ENCODE results near the gene TAF11L9. TPM values are rescaled to one million over a fixed set of nuclear protein-coding genes. Genes with fewer than 3 reads are reported as not detected.
"Not testable (repeated sequence)": the region's sequence is repeated elsewhere in the genome, so short reads cannot be mapped to it uniquely, and the experiment has no call there.

Gene TAF11L9
- not detected in 2 replicates for total RNA-seq (2014; rRNA removed; shearing (Covaris generic))
- polyA plus RNA-seq (2016; fragmentation: Nextera tagmentation; extraction: Ambion mirVana), result not detected in 2 replicates
- long read RNA-seq, result 0 reads

GRCh38 chr5:17594255-17594654 lies at the start of gene TAF11L9:
Gene TAF11L9, minus strand, starts transcription at chr5:17594394.
- not testable (repeated sequence) for H4K20me1 ChIP-seq (replicated peaks; ENCODE audit: insufficient read depth); H3F3A ChIP-seq (replicated peaks; ENCODE audit: low read depth); H3K4me1 ChIP-seq (ENCODE audit: insufficient read depth); H3K36me3 Mint-ChIP-seq (ENCODE audit: low read depth); H3K4me2 ChIP-seq; H2AFZ ChIP-seq; H3K79me2 ChIP-seq (replicated peaks; ENCODE audit: insufficient read depth); H3K4me1 Mint-ChIP-seq; H3K4me3 Mint-ChIP-seq; H3K27me3 Mint-ChIP-seq (ENCODE audit: insufficient read depth, low read depth, poor library complexity); H3K27ac ChIP-seq (ENCODE audit: low read depth); H3K36me3 ChIP-seq (ENCODE audit: insufficient read depth); H3K9me3 Mint-ChIP-seq; H3K27me3 ChIP-seq (ENCODE audit: insufficient read depth); ATAC-seq; H3K9me2 ChIP-seq (ENCODE audit: insufficient read depth); H3K4me3 ChIP-seq; H3K27ac Mint-ChIP-seq; DNase-seq (ENCODE audit: low spot score)

DNA sequence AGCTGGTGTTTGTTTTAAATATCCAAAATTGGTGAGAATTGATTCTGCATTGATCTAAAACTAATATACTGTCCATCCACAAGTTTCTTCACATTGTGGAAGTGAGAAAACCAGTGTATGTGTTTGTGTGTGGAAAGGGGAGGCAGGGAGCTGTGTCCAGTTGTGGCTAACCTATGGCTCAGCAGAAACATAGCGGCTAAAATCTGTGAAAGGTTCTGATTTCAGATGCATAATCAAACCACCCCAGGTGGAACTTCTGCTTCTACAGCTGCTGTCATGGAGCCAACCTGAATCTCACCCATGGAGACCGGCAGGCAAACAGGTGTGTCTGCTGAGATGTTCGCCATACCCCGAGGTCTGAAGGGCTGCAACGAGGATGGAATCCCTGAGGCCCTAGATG lies 40.0 kb upstream of the TAF11L9 start, which contains the start of gene TAF11L14:
TAF11L14 (plus strand) TSS at position 301 of the 400 bp plus-strand sequence.
- Mint-ChIP-seq H3K27ac (no peak within 1 kb of the TSS), H3K36me3 (ENCODE audit: low read depth) (no peaks in the 10 kb centered on the region), H3K27me3 (ENCODE audit: insufficient read depth, low read depth, poor library complexity) (no peaks in the 10 kb centered on the region), H3K4me1 (no peaks in the 10 kb centered on the region), H3K9me3 (no peaks in the 10 kb centered on the region; the same call in 2 of the 3 replicates), H3K4me3 (no peak within 1 kb of the TSS)
- ATAC-seq, result no peak
- 0 out of 2 replicates have a peak, but pooled peaks cover 5% of the 10 kb centered on the region for H3K9me2 ChIP-seq (ENCODE audit: insufficient read depth)
- H3K4me1 ChIP-seq (ENCODE audit: insufficient read depth), result no peaks in the 10 kb centered on the region
- no peaks in the 10 kb centered on the region for H3K36me3 ChIP-seq (ENCODE audit: insufficient read depth)
- H3K27ac ChIP-seq (ENCODE audit: low read depth), result no peak within 1 kb of the TSS
- no peaks in the 10 kb centered on the region for H3F3A ChIP-seq (replicated peaks; ENCODE audit: low read depth)
- no peaks in the 10 kb centered on the region for H4K20me1 ChIP-seq (replicated peaks; ENCODE audit: insufficient read depth)
- no peaks in the 10 kb centered on the region for H3K27me3 ChIP-seq (ENCODE audit: insufficient read depth)
- no peak for DNase-seq (ENCODE audit: low spot score)
- no peaks in the 10 kb centered on the region for H3K79me2 ChIP-seq (replicated peaks; ENCODE audit: insufficient read depth)
- H3K4me3 ChIP-seq, result no peak within 1 kb of the TSS
- H2AFZ ChIP-seq, result no peak within 1 kb of the TSS
- no peak within 1 kb of the TSS for H3K4me2 ChIP-seq
- TF ChIP-seq NANOG (IDR thresholded peaks at IDR 0.05; ENCODE audit: borderline replicate concordance) (no peak), ZNF114 (CRISPR knock-in tag; IDR thresholded peaks at IDR 0.05) (no peak), EZH2 (IDR thresholded peaks at IDR 0.05; ENCODE audit: low read depth, unreplicated experiment) (no peak), POLR2AphosphoS5 (IDR thresholded peaks at IDR 0.05; ENCODE audit: low read depth) (no peak), STAT1 (IDR thresholded peaks at IDR 0.05; ENCODE audit: unreplicated experiment) (no peak), ETS1 (IDR thresholded peaks at IDR 0.05) (no peak), ZNF331 (CRISPR knock-in tag; IDR thresholded peaks at IDR 0.05; ENCODE audit: low read depth) (no peak)
- TF ChIP-seq, protein P1, sequence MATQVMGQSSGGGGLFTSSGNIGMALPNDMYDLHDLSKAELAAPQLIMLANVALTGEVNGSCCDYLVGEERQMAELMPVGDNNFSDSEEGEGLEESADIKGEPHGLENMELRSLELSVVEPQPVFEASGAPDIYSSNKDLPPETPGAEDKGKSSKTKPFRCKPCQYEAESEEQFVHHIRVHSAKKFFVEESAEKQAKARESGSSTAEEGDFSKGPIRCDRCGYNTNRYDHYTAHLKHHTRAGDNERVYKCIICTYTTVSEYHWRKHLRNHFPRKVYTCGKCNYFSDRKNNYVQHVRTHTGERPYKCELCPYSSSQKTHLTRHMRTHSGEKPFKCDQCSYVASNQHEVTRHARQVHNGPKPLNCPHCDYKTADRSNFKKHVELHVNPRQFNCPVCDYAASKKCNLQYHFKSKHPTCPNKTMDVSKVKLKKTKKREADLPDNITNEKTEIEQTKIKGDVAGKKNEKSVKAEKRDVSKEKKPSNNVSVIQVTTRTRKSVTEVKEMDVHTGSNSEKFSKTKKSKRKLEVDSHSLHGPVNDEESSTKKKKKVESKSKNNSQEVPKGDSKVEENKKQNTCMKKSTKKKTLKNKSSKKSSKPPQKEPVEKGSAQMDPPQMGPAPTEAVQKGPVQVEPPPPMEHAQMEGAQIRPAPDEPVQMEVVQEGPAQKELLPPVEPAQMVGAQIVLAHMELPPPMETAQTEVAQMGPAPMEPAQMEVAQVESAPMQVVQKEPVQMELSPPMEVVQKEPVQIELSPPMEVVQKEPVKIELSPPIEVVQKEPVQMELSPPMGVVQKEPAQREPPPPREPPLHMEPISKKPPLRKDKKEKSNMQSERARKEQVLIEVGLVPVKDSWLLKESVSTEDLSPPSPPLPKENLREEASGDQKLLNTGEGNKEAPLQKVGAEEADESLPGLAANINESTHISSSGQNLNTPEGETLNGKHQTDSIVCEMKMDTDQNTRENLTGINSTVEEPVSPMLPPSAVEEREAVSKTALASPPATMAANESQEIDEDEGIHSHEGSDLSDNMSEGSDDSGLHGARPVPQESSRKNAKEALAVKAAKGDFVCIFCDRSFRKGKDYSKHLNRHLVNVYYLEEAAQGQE (IDR thresholded peaks at IDR 0.05; ENCODE audit: unreplicated experiment), result no peak
- TF ChIP-seq, protein P2, sequence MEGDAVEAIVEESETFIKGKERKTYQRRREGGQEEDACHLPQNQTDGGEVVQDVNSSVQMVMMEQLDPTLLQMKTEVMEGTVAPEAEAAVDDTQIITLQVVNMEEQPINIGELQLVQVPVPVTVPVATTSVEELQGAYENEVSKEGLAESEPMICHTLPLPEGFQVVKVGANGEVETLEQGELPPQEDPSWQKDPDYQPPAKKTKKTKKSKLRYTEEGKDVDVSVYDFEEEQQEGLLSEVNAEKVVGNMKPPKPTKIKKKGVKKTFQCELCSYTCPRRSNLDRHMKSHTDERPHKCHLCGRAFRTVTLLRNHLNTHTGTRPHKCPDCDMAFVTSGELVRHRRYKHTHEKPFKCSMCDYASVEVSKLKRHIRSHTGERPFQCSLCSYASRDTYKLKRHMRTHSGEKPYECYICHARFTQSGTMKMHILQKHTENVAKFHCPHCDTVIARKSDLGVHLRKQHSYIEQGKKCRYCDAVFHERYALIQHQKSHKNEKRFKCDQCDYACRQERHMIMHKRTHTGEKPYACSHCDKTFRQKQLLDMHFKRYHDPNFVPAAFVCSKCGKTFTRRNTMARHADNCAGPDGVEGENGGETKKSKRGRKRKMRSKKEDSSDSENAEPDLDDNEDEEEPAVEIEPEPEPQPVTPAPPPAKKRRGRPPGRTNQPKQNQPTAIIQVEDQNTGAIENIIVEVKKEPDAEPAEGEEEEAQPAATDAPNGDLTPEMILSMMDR (conservative IDR thresholded peaks at IDR 0.05; ENCODE audit: low read depth in 2 of 2), result no peak
- TF ChIP-seq, protein P3, sequence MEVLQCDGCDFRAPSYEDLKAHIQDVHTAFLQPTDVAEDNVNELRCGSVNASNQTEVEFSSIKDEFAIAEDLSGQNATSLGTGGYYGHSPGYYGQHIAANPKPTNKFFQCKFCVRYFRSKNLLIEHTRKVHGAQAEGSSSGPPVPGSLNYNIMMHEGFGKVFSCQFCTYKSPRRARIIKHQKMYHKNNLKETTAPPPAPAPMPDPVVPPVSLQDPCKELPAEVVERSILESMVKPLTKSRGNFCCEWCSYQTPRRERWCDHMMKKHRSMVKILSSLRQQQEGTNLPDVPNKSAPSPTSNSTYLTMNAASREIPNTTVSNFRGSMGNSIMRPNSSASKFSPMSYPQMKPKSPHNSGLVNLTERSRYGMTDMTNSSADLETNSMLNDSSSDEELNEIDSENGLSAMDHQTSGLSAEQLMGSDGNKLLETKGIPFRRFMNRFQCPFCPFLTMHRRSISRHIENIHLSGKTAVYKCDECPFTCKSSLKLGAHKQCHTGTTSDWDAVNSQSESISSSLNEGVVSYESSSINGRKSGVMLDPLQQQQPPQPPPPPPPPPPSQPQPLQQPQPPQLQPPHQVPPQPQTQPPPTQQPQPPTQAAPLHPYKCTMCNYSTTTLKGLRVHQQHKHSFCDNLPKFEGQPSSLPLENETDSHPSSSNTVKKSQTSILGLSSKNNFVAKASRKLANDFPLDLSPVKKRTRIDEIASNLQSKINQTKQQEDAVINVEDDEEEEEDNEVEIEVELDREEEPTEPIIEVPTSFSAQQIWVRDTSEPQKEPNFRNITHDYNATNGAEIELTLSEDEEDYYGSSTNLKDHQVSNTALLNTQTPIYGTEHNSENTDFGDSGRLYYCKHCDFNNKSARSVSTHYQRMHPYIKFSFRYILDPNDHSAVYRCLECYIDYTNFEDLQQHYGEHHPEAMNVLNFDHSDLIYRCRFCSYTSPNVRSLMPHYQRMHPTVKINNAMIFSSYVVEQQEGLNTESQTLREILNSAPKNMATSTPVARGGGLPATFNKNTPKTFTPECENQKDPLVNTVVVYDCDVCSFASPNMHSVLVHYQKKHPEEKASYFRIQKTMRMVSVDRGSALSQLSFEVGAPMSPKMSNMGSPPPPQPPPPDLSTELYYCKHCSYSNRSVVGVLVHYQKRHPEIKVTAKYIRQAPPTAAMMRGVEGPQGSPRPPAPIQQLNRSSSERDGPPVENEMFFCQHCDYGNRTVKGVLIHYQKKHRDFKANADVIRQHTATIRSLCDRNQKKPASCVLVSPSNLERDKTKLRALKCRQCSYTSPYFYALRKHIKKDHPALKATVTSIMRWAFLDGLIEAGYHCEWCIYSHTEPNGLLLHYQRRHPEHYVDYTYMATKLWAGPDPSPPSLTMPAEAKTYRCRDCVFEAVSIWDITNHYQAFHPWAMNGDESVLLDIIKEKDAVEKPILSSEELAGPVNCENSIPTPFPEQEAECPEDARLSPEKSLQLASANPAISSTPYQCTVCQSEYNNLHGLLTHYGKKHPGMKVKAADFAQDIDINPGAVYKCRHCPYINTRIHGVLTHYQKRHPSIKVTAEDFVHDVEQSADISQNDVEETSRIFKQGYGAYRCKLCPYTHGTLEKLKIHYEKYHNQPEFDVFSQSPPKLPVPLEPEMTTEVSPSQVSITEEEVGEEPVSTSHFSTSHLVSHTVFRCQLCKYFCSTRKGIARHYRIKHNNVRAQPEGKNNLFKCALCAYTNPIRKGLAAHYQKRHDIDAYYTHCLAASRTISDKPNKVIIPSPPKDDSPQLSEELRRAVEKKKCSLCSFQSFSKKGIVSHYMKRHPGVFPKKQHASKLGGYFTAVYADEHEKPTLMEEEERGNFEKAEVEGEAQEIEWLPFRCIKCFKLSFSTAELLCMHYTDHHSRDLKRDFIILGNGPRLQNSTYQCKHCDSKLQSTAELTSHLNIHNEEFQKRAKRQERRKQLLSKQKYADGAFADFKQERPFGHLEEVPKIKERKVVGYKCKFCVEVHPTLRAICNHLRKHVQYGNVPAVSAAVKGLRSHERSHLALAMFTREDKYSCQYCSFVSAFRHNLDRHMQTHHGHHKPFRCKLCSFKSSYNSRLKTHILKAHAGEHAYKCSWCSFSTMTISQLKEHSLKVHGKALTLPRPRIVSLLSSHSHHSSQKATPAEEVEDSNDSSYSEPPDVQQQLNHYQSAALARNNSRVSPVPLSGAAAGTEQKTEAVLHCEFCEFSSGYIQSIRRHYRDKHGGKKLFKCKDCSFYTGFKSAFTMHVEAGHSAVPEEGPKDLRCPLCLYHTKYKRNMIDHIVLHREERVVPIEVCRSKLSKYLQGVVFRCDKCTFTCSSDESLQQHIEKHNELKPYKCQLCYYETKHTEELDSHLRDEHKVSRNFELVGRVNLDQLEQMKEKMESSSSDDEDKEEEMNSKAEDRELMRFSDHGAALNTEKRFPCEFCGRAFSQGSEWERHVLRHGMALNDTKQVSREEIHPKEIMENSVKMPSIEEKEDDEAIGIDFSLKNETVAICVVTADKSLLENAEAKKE (CRISPR knock-in tag; IDR thresholded peaks at IDR 0.05), result no peak

All from GM23338 (cell line).